ENCODE measurements around the gene PSMB9.

DNA sequence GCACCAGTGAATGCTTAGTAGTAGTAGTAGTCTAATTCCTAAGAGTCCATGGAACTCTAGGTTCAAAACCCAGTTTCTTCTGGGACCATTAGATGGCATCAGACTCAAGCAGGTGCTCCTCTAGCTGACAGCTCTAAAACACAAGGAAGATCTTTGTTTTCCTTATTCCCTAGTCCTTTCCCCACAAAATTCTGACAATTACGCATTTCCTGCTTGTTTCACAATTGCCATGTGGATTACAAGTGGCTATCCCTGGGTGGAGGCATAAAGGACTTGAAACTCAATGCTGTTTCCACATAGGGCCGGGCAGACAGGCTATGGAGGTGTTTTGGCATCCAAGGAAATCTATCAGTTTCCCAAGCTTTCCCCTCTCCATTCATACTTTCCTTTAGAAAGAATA lies 28.0 kb upstream of the PSMB9 start:
- no peak for TF ChIP-seq EZH2 (IDR thresholded peaks at IDR 0.05; ENCODE audit: borderline replicate concordance, insufficient read depth, low read depth, low read length, poor library complexity, severe bottlenecking)
- TF ChIP-seq, protein P1, sequence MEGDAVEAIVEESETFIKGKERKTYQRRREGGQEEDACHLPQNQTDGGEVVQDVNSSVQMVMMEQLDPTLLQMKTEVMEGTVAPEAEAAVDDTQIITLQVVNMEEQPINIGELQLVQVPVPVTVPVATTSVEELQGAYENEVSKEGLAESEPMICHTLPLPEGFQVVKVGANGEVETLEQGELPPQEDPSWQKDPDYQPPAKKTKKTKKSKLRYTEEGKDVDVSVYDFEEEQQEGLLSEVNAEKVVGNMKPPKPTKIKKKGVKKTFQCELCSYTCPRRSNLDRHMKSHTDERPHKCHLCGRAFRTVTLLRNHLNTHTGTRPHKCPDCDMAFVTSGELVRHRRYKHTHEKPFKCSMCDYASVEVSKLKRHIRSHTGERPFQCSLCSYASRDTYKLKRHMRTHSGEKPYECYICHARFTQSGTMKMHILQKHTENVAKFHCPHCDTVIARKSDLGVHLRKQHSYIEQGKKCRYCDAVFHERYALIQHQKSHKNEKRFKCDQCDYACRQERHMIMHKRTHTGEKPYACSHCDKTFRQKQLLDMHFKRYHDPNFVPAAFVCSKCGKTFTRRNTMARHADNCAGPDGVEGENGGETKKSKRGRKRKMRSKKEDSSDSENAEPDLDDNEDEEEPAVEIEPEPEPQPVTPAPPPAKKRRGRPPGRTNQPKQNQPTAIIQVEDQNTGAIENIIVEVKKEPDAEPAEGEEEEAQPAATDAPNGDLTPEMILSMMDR (IDR thresholded peaks at IDR 0.05), result no peak
